K562 (cell line): Measurements from ENCODE around the gene UNC79. TPM values are rescaled to one million over a fixed set of nuclear protein-coding genes. Genes with fewer than 3 reads are reported as not detected.
A peak's percentile ranks its signal among the peaks of the same experiment; 100 is the strongest.

Experiments used
- ATAC-seq: fragments of 200-7000 bp; cut with Tn5 transposase; 3 replicates; pipeline ENCODE4 v1.9.1; 2020; ENCODE audit warnings: moderate library complexity
- BruUV-seq: library from RNA; stranded (reverse); fragments of 400-500 nt; replicated peaks from 2 replicates; lab custom pipeline; 2021; lab: Mats Ljungman, UMichigan
- CTCF ChIA-PET: fragments of 300-600 bp; formaldehyde crosslinking; extraction: SDS; loops from one replicate; lab custom pipeline; 2021; ENCODE audit warnings: low intra/inter-chr PET ratio; lab: Yijun Ruan, JAX
- POLR2A ChIA-PET: fragments of 300-600, 350-650 bp; sonication (Branson Sonifier 250); formaldehyde crosslinking; extraction: SDS; loops from one replicate; lab custom pipeline; 2021; ENCODE audit warnings: antibody characterized with exemption, inconsistent platforms; lab: Yijun Ruan, JAX
- DNase-seq, 4 experiments: peaks; one replicate each; pipeline versions ENCODE4 v3.0.0 to v3.0.0-alpha.2; 2011 to 2018; ENCODE audit warnings: low spot score in 3 of 4, mixed read lengths in 3 of 4; ENCODE audit errors: extremely low read depth in 1 of 4
- FAIRE-seq: peaks from 2 replicates; lab custom pipeline; 2011; peaks lifted over from hg19 to GRCh38; lab: Jason Lieb, UNC
- H2AFZ ChIP-seq: 2 replicates; pipeline ENCODE4 v1.6.0; 2011; ENCODE audit warnings: low read depth, low read length, control low read depth, inconsistent platforms
- H3K27ac ChIP-seq: fragments of 200-600 bp; 3 replicates; pipeline ENCODE4 v1.8.0; 2011; ENCODE audit warnings: low read depth, mild to moderate bottlenecking, control low read depth, inconsistent platforms, low read length, moderate library complexity, mixed read lengths; ENCODE audit errors: extremely low read depth
- H3K27me3 ChIP-seq, 2 experiments: fragments of 300-600 bp in 1 of 2; 2 replicates in 1 of 2; 3 replicates in 1 of 2; pipeline versions ENCODE4 v1.6.0 to v1.8.0; 2011; ENCODE audit warnings: inconsistent platforms in 2 of 2, low read length in 2 of 2, mild to moderate bottlenecking in 1 of 2, mixed read lengths in 1 of 2, moderate library complexity in 1 of 2; ENCODE audit not compliant: control insufficient read depth in 2 of 2, insufficient read depth in 2 of 2
- H3K36me3 ChIP-seq: fragments of 300-600 bp; 3 replicates; pipeline ENCODE4 v1.8.0; 2011; ENCODE audit warnings: mild to moderate bottlenecking, low read length, inconsistent platforms; ENCODE audit not compliant: control insufficient read depth, insufficient read depth
- H3K4me1 ChIP-seq, 2 experiments: fragments of 200-600 bp in 1 of 2; replicated peaks in 1 of 2; 2 replicates in 1 of 2; 3 replicates in 1 of 2; pipeline versions ENCODE4 v1.5.1 to v1.8.0; 2011; ENCODE audit warnings: inconsistent platforms in 2 of 2, low read length in 2 of 2, mild to moderate bottlenecking in 1 of 2, mixed read lengths in 1 of 2, moderate library complexity in 1 of 2; ENCODE audit not compliant: control insufficient read depth in 2 of 2, insufficient read depth in 2 of 2
- H3K4me2 ChIP-seq: 2 replicates; pipeline ENCODE4 v1.6.1; 2011; ENCODE audit warnings: low read length, control low read depth, inconsistent platforms, mixed read lengths; ENCODE audit not compliant: insufficient read depth
- H3K4me3 ChIP-seq: fragments of 200-600 bp; sonication (generic), shearing (Covaris generic); 2 replicates; pipeline ENCODE4 v1.5.1; 2016; ENCODE audit warnings: control low read depth, inconsistent platforms
- H3K79me2 ChIP-seq: fragments of 200-600 bp; 3 replicates; pipeline ENCODE4 v1.8.0; 2011; ENCODE audit warnings: low read length, inconsistent platforms; ENCODE audit not compliant: control insufficient read depth, insufficient read depth
- H3K9ac ChIP-seq, 2 experiments: 2 replicates each; pipeline versions ENCODE4 v1.6.0 to v1.6.1; 2011; ENCODE audit warnings: low read depth in 2 of 2, low read length in 2 of 2, control low read depth in 1 of 2, inconsistent platforms in 1 of 2, mild to moderate bottlenecking in 1 of 2, mixed read lengths in 1 of 2; ENCODE audit not compliant: insufficient read depth in 1 of 2
- H3K9me1 ChIP-seq: one replicate; pipeline ENCODE4 v1.6.0; 2011; ENCODE audit warnings: inconsistent platforms, mild to moderate bottlenecking, low read length, moderate library complexity; ENCODE audit not compliant: control insufficient read depth, insufficient read depth
- H3K9me3 ChIP-seq: replicated peaks from 2 replicates; pipeline ENCODE4 v1.5.1; 2011; ENCODE audit warnings: low read depth, low read length, inconsistent platforms; ENCODE audit not compliant: control insufficient read depth, insufficient read depth
- H4K20me1 ChIP-seq: replicated peaks from 2 replicates; pipeline ENCODE4 v1.6.1; 2011; ENCODE audit warnings: low read length, inconsistent platforms, mixed read lengths; ENCODE audit not compliant: control insufficient read depth, insufficient read depth
- CEBPG ChIP-seq, 3 experiments: fragments of 200-800 bp in 1 of 3; sonication (Bioruptor generic) in 1 of 3; sonication (generic) in 1 of 3; formaldehyde crosslinking in 1 of 3; IDR thresholded peaks in 2 of 3; conservative IDR thresholded peaks in 1 of 3; 2 replicates each; pipeline versions ENCODE4 v1.6.1 to v1.8.0; 2016 to 2022; ENCODE audit warnings: missing compliant biosample characterization in 2 of 3, missing genetic modification characterization in 2 of 3, mild to moderate bottlenecking in 1 of 3, missing genetic modification reagents in 1 of 3
- CTBP1 ChIP-seq: fragments of 450-650 bp; IDR thresholded peaks from 2 replicates; pipeline ENCODE4 v1.6.1; 2016; ENCODE audit warnings: borderline replicate concordance
- HDGF ChIP-seq: fragments of 450-650 bp; IDR thresholded peaks from 2 replicates; pipeline ENCODE4 v1.6.1; 2016
- HMGN3 ChIP-seq: IDR thresholded peaks from 2 replicates; pipeline ENCODE4 v1.6.1; 2011; ENCODE audit warnings: borderline replicate concordance, low read depth, mild to moderate bottlenecking, mixed read lengths, low read length; ENCODE audit not compliant: insufficient read length; ENCODE audit errors: extremely low read depth
- PHF21A ChIP-seq: fragments of 450-650 bp; IDR thresholded peaks from 2 replicates; pipeline ENCODE4 v1.6.1; 2017; ENCODE audit warnings: low read depth, borderline replicate concordance
- SAFB2 ChIP-seq: fragments of 200-400 bp; formaldehyde crosslinking; IDR thresholded peaks from 2 replicates; pipeline ENCODE4 v1.6.1; 2018; ENCODE audit warnings: borderline replicate concordance, low read length, low read depth, moderate library complexity; ENCODE audit not compliant: severe bottlenecking
- STAG1 ChIP-seq: sonication (generic); formaldehyde crosslinking; IDR thresholded peaks from 2 replicates; pipeline ENCODE4 v1.5.0; 2020; ENCODE audit warnings: missing genetic modification reagents, borderline replicate concordance
- TCFL5 ChIP-seq: fragments of 250-450 bp; sonication (Bioruptor Pico); conservative IDR thresholded peaks from 2 replicates; pipeline ENCODE4 v1.6.1; 2021; ENCODE audit warnings: mild to moderate bottlenecking, moderate library complexity, matching md5 sums
- U2AF1 ChIP-seq: fragments of 200-400 bp; formaldehyde crosslinking; optimal IDR thresholded peaks from 2 replicates; pipeline ENCODE3; 2017; ENCODE audit warnings: mild to moderate bottlenecking, low read depth, low read length, moderate library complexity
- ZNF766 ChIP-seq: fragments of 200-800 bp; sonication (Bioruptor generic); conservative IDR thresholded peaks from 2 replicates; pipeline ENCODE4 v1.6.1; 2016; ENCODE audit warnings: missing genetic modification characterization, missing compliant biosample characterization
- WGBS: fragments of 100-300 bp; shearing (Covaris generic); methylation state at CpG from one replicate; pipeline ENCODE4 v1.1.6; 2016; ENCODE audit warnings: low coverage, mixed read lengths; ENCODE audit not compliant: insufficient coverage; ENCODE audit errors: missing lambda C conversion rate; 5-methylcytosine and 5-hydroxymethylcytosine counted together
- in situ Hi-C: fragments of 300-500 bp; cut with MboI; formaldehyde crosslinking; loops from 4 replicates; pipeline ENCODE4 v1.15.0; 2018; ENCODE audit warnings: inconsistent platforms, mixed read lengths
- intact Hi-C: fragments of 100-400 bp; cut with micrococcal nuclease; formaldehyde crosslinking; loops from 2 replicates; pipeline ENCODE4 v1.14.2; 2022
- polyA plus RNA-seq, 8 experiments: library from polyadenylated mRNA; depleted of rRNA in 4 of 8; stranded (reverse) in 5 of 8; unstranded in 3 of 8; fragments of >200 nt; fragmentation: Nextera tagmentation in 2 of 8; fragmentation: Illumina TruSeq in 1 of 8; extraction: Ambion mirVana in 2 of 8; extraction: Trizol in 1 of 8; gene quantifications; 2 replicates each; pipeline versions ENCODE4 v1.2.1 to v1.2.3, GENCODE V29; 2011 to 2014; ENCODE audit warnings: inconsistent platforms in 1 of 8, missing spikeins in 1 of 8
- total RNA-seq, 7 experiments: library from RNA; depleted of rRNA in 6 of 7; stranded (reverse); fragments of >200 nt in 6 of 7; fragmentation: Illumina TruSeq in 2 of 7; extraction: Trizol in 2 of 7; gene quantifications; 2 replicates each; pipeline versions ENCODE4 v1.2.1 to v1.2.3, GENCODE V29; 2011 to 2021; ENCODE audit warnings: low replicate concordance in 1 of 7
- TF ChIP-seq, protein P1 (sequence below): sonication (generic); IDR thresholded peaks from 2 replicates; pipeline ENCODE4 v1.6.1; 2016
- TF ChIP-seq, protein P2 (sequence below), 3 experiments: IDR thresholded peaks in 2 of 3; conservative IDR thresholded peaks in 1 of 3; 2 replicates each; pipeline ENCODE4 v1.5.1; 2011 to 2012; ENCODE audit warnings: low read length in 3 of 3, mild to moderate bottlenecking in 3 of 3, control low read depth in 2 of 3, improper control_type of control experiment in 1 of 3, inconsistent platforms in 1 of 3, low read depth in 1 of 3, mixed read lengths in 1 of 3, moderate library complexity in 1 of 3; ENCODE audit not compliant: insufficient read depth in 2 of 3
- TF ChIP-seq, protein P3 (sequence below): fragments of 450-650 bp; formaldehyde crosslinking; IDR thresholded peaks from 2 replicates; pipeline ENCODE4 v1.4.0; 2022; ENCODE audit warnings: missing genetic modification characterization
- TF ChIP-seq, protein P4 (sequence below): fragments of 250-450 bp; sonication (Bioruptor Pico); IDR thresholded peaks from 2 replicates; pipeline ENCODE4 v1.5.0; 2021; ENCODE audit warnings: mild to moderate bottlenecking, borderline replicate concordance

The UNC79 gene
- total and polyA plus RNA-seq, 9 of the 15 experiments (the other 6 are each of a cell fraction or from before 2014, with no cell fraction given), result under 0.01 to 0.04 (median 0.01) TPM; not detected in 6

DNA sequence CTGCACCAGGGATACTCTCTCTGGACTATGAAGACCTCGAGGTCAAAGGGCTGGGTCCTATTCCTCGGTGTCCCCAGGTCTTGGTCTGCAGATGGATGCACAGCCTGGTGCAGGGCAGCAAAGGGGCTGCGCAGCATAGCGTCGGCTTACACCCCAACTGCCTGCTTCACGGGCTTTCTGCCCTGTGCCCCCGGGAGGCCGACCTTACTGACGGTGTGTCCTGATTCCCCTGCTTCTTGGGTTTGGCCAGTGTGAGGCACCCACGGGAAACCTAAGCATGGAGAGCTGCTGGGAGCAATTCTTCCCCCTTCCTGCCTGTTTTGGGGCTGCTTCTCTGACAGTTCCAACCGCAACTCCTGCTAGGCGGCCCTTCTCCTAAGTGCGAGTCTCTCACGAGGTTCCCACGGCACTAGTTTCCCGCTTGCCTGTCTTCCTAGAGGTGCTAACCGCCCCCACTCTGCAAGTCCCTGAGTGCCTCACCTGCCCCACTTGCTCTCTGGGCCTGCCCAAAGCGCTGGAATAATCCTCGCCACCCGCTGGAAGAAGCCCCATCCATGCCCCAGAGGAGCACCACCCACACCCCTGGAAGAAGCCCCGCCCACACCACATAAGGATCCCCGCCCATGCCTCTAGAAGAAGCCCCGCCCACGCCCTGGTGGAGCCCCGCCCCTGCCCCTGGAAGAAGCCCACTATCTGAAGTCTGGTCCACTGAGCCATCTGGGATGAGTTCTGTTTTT is 303.5 kb downstream of the UNC79 start:
- H3K27ac ChIP-seq, result no peak overlapping the region
- no peaks in the 10 kb centered on the region for H3K36me3 ChIP-seq
- POLR2A ChIA-PET, result interaction anchor here (0.8 kb wide), 1 partner anchor 51 kb away, joined by 3 read pairs; no protein-coding TSS in a partner anchor
- no peak overlapping the region for H3K4me3 ChIP-seq
- H3K9ac ChIP-seq, result no peak overlapping the region
- in situ Hi-C loops, result no loop called here
- CTCF ChIA-PET, result no interaction called here
- no peaks in the 10 kb centered on the region for H3K79me2 ChIP-seq
- H3K27me3 ChIP-seq, result peaks cover 0 to 5% of the 10 kb centered on the region in 2 experiments; a peak in 1 of 5 replicates
- ATAC-seq (peak; percentile 100), DNase-seq (peak; percentile 73 to 97 (median 94)), FAIRE-seq (no peak)
- no peaks in the 10 kb centered on the region for H3K9me1 ChIP-seq
- no peaks in the 10 kb centered on the region for H4K20me1 ChIP-seq
- intact Hi-C loops, result no loop called here
- H3K4me2 ChIP-seq, result no peak overlapping the region
- H3K9me3 ChIP-seq, result no peaks in the 10 kb centered on the region
- WGBS, result 10% methylated on average over 4 of the region's 25 CpGs
- no TSS peak for BruUV-seq
- no peak overlapping the region for H2AFZ ChIP-seq
- H3K4me1 ChIP-seq, result no peaks in the 10 kb centered on the region; a peak in 2 of 5 replicates
- TF ChIP-seq, protein P1, sequence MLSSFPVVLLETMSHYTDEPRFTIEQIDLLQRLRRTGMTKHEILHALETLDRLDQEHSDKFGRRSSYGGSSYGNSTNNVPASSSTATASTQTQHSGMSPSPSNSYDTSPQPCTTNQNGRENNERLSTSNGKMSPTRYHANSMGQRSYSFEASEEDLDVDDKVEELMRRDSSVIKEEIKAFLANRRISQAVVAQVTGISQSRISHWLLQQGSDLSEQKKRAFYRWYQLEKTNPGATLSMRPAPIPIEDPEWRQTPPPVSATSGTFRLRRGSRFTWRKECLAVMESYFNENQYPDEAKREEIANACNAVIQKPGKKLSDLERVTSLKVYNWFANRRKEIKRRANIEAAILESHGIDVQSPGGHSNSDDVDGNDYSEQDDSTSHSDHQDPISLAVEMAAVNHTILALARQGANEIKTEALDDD, result no peak
- no peak for TF ChIP-seq HDGF
- no peak for TF ChIP-seq CTBP1
- TF ChIP-seq STAG1, result no peak
- no peak for TF ChIP-seq CEBPG (CRISPR knock-in tag; IDR thresholded peaks at IDR 0.05)
- TF ChIP-seq CEBPG (tag; conservative IDR thresholded peaks at IDR 0.05 in 1 of 2, IDR thresholded peaks at IDR 0.05 in 1 of 2), result no peak
- no peak for TF ChIP-seq TCFL5 (CRISPR knock-in tag)
- TF ChIP-seq, protein P2, sequence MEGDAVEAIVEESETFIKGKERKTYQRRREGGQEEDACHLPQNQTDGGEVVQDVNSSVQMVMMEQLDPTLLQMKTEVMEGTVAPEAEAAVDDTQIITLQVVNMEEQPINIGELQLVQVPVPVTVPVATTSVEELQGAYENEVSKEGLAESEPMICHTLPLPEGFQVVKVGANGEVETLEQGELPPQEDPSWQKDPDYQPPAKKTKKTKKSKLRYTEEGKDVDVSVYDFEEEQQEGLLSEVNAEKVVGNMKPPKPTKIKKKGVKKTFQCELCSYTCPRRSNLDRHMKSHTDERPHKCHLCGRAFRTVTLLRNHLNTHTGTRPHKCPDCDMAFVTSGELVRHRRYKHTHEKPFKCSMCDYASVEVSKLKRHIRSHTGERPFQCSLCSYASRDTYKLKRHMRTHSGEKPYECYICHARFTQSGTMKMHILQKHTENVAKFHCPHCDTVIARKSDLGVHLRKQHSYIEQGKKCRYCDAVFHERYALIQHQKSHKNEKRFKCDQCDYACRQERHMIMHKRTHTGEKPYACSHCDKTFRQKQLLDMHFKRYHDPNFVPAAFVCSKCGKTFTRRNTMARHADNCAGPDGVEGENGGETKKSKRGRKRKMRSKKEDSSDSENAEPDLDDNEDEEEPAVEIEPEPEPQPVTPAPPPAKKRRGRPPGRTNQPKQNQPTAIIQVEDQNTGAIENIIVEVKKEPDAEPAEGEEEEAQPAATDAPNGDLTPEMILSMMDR (IDR thresholded peaks at IDR 0.05 in 2 of 3, conservative IDR thresholded peaks at IDR 0.05 in 1 of 3; ENCODE audit: insufficient read depth in 2 of 3, low read depth in 1 of 3, low read length in 3 of 3), result no peak
- TF ChIP-seq HMGN3, result no peak
- no peak for TF ChIP-seq ZNF766
- TF ChIP-seq, protein P3, sequence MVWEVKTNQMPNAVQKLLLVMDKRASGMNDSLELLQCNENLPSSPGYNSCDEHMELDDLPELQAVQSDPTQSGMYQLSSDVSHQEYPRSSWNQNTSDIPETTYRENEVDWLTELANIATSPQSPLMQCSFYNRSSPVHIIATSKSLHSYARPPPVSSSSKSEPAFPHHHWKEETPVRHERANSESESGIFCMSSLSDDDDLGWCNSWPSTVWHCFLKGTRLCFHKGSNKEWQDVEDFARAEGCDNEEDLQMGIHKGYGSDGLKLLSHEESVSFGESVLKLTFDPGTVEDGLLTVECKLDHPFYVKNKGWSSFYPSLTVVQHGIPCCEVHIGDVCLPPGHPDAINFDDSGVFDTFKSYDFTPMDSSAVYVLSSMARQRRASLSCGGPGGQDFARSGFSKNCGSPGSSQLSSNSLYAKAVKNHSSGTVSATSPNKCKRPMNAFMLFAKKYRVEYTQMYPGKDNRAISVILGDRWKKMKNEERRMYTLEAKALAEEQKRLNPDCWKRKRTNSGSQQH (CRISPR knock-in tag), result no peak
- TF ChIP-seq SAFB2, result no peak
- TF ChIP-seq U2AF1, result no peak
- TF ChIP-seq PHF21A, result no peak
- TF ChIP-seq, protein P4, sequence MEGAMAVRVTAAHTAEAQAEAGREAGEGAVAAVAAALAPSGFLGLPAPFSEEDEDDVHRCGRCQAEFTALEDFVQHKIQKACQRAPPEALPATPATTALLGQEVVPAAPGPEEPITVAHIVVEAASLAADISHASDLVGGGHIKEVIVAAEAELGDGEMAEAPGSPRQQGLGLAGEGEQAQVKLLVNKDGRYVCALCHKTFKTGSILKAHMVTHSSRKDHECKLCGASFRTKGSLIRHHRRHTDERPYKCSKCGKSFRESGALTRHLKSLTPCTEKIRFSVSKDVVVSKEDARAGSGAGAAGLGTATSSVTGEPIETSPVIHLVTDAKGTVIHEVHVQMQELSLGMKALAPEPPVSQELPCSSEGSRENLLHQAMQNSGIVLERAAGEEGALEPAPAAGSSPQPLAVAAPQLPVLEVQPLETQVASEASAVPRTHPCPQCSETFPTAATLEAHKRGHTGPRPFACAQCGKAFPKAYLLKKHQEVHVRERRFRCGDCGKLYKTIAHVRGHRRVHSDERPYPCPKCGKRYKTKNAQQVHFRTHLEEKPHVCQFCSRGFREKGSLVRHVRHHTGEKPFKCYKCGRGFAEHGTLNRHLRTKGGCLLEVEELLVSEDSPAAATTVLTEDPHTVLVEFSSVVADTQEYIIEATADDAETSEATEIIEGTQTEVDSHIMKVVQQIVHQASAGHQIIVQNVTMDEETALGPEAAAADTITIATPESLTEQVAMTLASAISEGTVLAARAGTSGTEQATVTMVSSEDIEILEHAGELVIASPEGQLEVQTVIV (CRISPR knock-in tag), result no peak
